SK-N-MC (cell line): ENCODE measurements around the gene SERINC3.

ENCODE experiments used
- DNase-seq: peaks from one replicate; pipeline ENCODE4 v3.0.0-alpha.2; 2011; ENCODE audit warnings: low read depth, low spot score
- H3K27ac ChIP-seq: fragments of 200-600 bp; sonication (generic); 2 replicates; pipeline ENCODE4 v1.5.1; 2016; ENCODE audit warnings: mixed run types
- H3K36me3 ChIP-seq: fragments of 200-600 bp; sonication (generic); 2 replicates; pipeline ENCODE4 v1.6.1; 2017; ENCODE audit warnings: antibody characterized with exemption, low read length, mixed read lengths; ENCODE audit not compliant: insufficient read depth
- H3K4me3 ChIP-seq: fragments of 200-600 bp; sonication (generic); 2 replicates; pipeline ENCODE4 v1.5.1; 2016
- H3K9ac ChIP-seq: fragments of 200-600 bp; sonication (generic); 2 replicates; pipeline ENCODE4 v1.8.0; 2017; ENCODE audit warnings: mixed run types, mixed read lengths; ENCODE audit not compliant: insufficient read length
- H3K9me3 ChIP-seq: fragments of 200-600 bp; sonication (generic); 2 replicates; pipeline ENCODE4 v1.6.1; 2017; ENCODE audit warnings: low read depth, mild to moderate bottlenecking, antibody characterized with exemption, low read length, moderate library complexity, mixed read lengths
- EZH2 ChIP-seq: fragments of 200-600 bp; sonication (generic); IDR thresholded peaks from one replicate; pipeline ENCODE4 v1.6.1; 2017; ENCODE audit warnings: antibody characterized with exemption
- FOXP2 ChIP-seq: optimal IDR thresholded peaks from 2 replicates; pipeline ENCODE3; 2011; ENCODE audit warnings: mild to moderate bottlenecking, moderate library complexity; ENCODE audit not compliant: insufficient read depth; ENCODE audit errors: extremely low read length, control extremely low read depth
- POLR2AphosphoS5 ChIP-seq: IDR thresholded peaks from 2 replicates; pipeline ENCODE4 v1.6.1; 2012; ENCODE audit warnings: mild to moderate bottlenecking, low read depth, low read length, borderline replicate concordance

SERINC3 gene

GRCh38 chr20:44552950-44553908 lies 31.4 kb upstream of the SERINC3 start:
- Histone ChIP-seq H3K36me3 (no peaks in the 10 kb centered on the region), H3K27ac (peak overlapping the region; percentile 19; the same call in 1 of the 2 replicates), H3K9ac (peak overlapping the region; percentile 30), H3K9me3 (no peaks in the 10 kb centered on the region), H3K4me3 (no peak overlapping the region)
- TF ChIP-seq FOXP2 (no peak), EZH2 (no peak), POLR2AphosphoS5 (no peak)
- DNase-seq: no peak

GRCh38 chr20:44552568-44552949 lies 30.7 kb upstream of the SERINC3 start:
- DNase-seq: no peak
- no peaks in the 10 kb centered on the region for H3K9me3 ChIP-seq
- H3K4me3 ChIP-seq: no peak overlapping the region
- H3K27ac ChIP-seq: no peak overlapping the region
- no peaks in the 10 kb centered on the region for H3K36me3 ChIP-seq
- H3K9ac ChIP-seq: no peak overlapping the region
- no peak for TF ChIP-seq FOXP2
- no peak for TF ChIP-seq POLR2AphosphoS5
- TF ChIP-seq EZH2: no peak

GRCh38 chr20:44552050-44552449 lies 30.2 kb upstream of the SERINC3 start:
- Histone ChIP-seq H3K27ac (no peak overlapping the region), H3K4me3 (no peak overlapping the region), H3K9me3 (no peaks in the 10 kb centered on the region), H3K9ac (no peak overlapping the region), H3K36me3 (no peaks in the 10 kb centered on the region)
- no peak for DNase-seq
- TF ChIP-seq POLR2AphosphoS5: no peak
- TF ChIP-seq EZH2: no peak

- peak overlapping the region; percentile 48; the same call in 1 of the 2 replicates for H3K27ac ChIP-seq
- TF ChIP-seq FOXP2: no peak
- no peak for TF ChIP-seq POLR2AphosphoS5
- no peak for TF ChIP-seq EZH2
- no peak for DNase-seq
- no peak overlapping the region for H3K4me3 ChIP-seq
- H3K9me3 ChIP-seq: no peaks in the 10 kb centered on the region
- H3K36me3 ChIP-seq: no peaks in the 10 kb centered on the region
- no peak overlapping the region for H3K9ac ChIP-seq
Observed at GRCh38 chr20:44549123-44549522, 27.3 kb upstream of the SERINC3 start.

- DNase-seq: no peak
- Histone ChIP-seq H3K36me3 (no peaks in the 10 kb centered on the region), H3K27ac (no peak overlapping the region), H3K9ac (no peak overlapping the region), H3K4me3 (no peak overlapping the region), H3K9me3 (no peaks in the 10 kb centered on the region)
- TF ChIP-seq EZH2: no peak
- TF ChIP-seq FOXP2: no peak
- TF ChIP-seq POLR2AphosphoS5: no peak
Observed at GRCh38 chr20:44547419-44547818, 25.5 kb upstream of the SERINC3 start.

GRCh38 chr20:44544263-44544662 lies 22.4 kb upstream of the SERINC3 start:
- no peaks in the 10 kb centered on the region for H3K9me3 ChIP-seq
- TF ChIP-seq FOXP2 (no peak), EZH2 (no peak), POLR2AphosphoS5 (no peak)

GRCh38 chr20:44543358-44543757 lies 21.5 kb upstream of the SERINC3 start:
- no peak overlapping the region for H3K9ac ChIP-seq
- no peaks in the 10 kb centered on the region for H3K9me3 ChIP-seq
- no peaks in the 10 kb centered on the region for H3K36me3 ChIP-seq
- TF ChIP-seq FOXP2 (no peak), POLR2AphosphoS5 (no peak), EZH2 (no peak)
- H3K27ac ChIP-seq: no peak overlapping the region
- no peak overlapping the region for H3K4me3 ChIP-seq
- DNase-seq: no peak

More at GRCh38 chr20:44544263-44544662, 22.4 kb upstream of the SERINC3 start:
- no peak for DNase-seq
- Histone ChIP-seq H3K4me3 (no peak overlapping the region), H3K27ac (no peak overlapping the region), H3K9ac (no peak overlapping the region), H3K36me3 (no peaks in the 10 kb centered on the region)

GRCh38 chr20:44542890-44543289 lies 21.0 kb upstream of the SERINC3 start:
- Histone ChIP-seq H3K4me3 (no peak overlapping the region), H3K27ac (no peak overlapping the region), H3K9me3 (no peaks in the 10 kb centered on the region), H3K9ac (no peak overlapping the region), H3K36me3 (no peaks in the 10 kb centered on the region)
- TF ChIP-seq FOXP2: no peak
- no peak for TF ChIP-seq POLR2AphosphoS5
- TF ChIP-seq EZH2: no peak
- DNase-seq: no peak
